IMR-90 (cell line): Measurements from ENCODE around the gene CASZ1.

Experiments
- POLR2A ChIP-seq: IDR thresholded peaks from 2 replicates; pipeline ENCODE4 v1.6.1; 2012; ENCODE audit warnings: mild to moderate bottlenecking, low read depth, low read length
- TF ChIP-seq, protein P1 (sequence below): conservative IDR thresholded peaks from 2 replicates; pipeline ENCODE4 v1.5.1; 2012; ENCODE audit warnings: mild to moderate bottlenecking, low read depth, low read length, improper control_type of control experiment

DNA sequence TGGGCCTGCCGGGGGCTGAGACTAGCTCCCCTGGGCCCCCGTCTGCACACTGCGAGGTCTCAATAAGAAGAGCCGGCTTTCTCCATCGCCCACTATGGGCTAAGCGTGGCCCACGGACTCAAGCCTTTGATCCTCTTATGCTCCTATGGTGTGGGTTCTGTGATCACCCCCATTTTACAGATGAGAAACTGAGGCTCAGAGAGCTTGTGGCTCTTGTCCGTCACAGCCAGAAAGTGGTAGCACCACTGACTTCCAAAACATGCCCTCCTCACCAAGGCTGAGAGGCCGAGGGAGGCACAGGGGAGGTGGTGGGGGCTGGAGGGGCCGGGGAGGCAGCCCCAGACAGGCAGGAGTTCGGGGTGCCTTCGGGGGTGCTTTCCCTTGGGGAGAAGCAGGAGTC, 39.0 kb upstream of the CASZ1 start:
- TF ChIP-seq, protein P1, sequence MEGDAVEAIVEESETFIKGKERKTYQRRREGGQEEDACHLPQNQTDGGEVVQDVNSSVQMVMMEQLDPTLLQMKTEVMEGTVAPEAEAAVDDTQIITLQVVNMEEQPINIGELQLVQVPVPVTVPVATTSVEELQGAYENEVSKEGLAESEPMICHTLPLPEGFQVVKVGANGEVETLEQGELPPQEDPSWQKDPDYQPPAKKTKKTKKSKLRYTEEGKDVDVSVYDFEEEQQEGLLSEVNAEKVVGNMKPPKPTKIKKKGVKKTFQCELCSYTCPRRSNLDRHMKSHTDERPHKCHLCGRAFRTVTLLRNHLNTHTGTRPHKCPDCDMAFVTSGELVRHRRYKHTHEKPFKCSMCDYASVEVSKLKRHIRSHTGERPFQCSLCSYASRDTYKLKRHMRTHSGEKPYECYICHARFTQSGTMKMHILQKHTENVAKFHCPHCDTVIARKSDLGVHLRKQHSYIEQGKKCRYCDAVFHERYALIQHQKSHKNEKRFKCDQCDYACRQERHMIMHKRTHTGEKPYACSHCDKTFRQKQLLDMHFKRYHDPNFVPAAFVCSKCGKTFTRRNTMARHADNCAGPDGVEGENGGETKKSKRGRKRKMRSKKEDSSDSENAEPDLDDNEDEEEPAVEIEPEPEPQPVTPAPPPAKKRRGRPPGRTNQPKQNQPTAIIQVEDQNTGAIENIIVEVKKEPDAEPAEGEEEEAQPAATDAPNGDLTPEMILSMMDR = no peak
- no peak for TF ChIP-seq POLR2A
